CD4-positive, CD25-positive, alpha-beta regulatory T cell (primary cell): ENCODE results near the gene C12orf76. TPM values are rescaled to one million over a fixed set of nuclear protein-coding genes. Genes with fewer than 3 reads are reported as not detected.
A peak's percentile ranks its signal among the peaks of the same experiment; 100 is the strongest.

ENCODE experiments used
- ATAC-seq, 2 donors: fragments of 150-1000 bp; cut with Tn5 transposase; one replicate each; pipeline ENCODE4 v1.10.0; 2021; ENCODE audit warnings: low read depth in 2 of 2, moderate number of reproducible peaks in 2 of 2, moderate library complexity in 1 of 2
- DNase-seq, 3 donors: peaks; one replicate each; pipeline versions ENCODE4 v3.0.0 to v3.0.0-alpha.2; 2012 to 2022; ENCODE audit warnings: mixed read lengths in 1 of 3
- H3K27ac ChIP-seq: one replicate; pipeline ENCODE4 v1.7.0; 2013; ENCODE audit warnings: mild to moderate bottlenecking, low read length; ENCODE audit not compliant: insufficient read depth, poor library complexity, severe bottlenecking
- H3K27me3 ChIP-seq: one replicate; pipeline ENCODE4 v1.7.0; 2013; ENCODE audit warnings: low read length; ENCODE audit not compliant: control insufficient read depth, insufficient read depth
- H3K36me3 ChIP-seq: one replicate; pipeline ENCODE4 v1.7.0; 2013; ENCODE audit warnings: mild to moderate bottlenecking, low read length, moderate library complexity; ENCODE audit not compliant: control insufficient read depth, insufficient read depth
- H3K4me1 ChIP-seq: 2 replicates; pipeline ENCODE4 v1.7.0; 2013; ENCODE audit warnings: mild to moderate bottlenecking, low read length; ENCODE audit not compliant: insufficient read depth, control insufficient read depth, poor library complexity, severe bottlenecking
- H3K4me3 ChIP-seq: one replicate; pipeline ENCODE4 v1.7.0; 2013; ENCODE audit warnings: low read depth, mild to moderate bottlenecking, low read length, moderate library complexity
- H3K9me3 ChIP-seq, 2 experiments: 1 replicate in 1 of 2; 2 replicates in 1 of 2; pipeline ENCODE4 v1.7.0; 2013; ENCODE audit warnings: low read length in 2 of 2, mild to moderate bottlenecking in 1 of 2, moderate library complexity in 1 of 2; ENCODE audit not compliant: control insufficient read depth in 2 of 2
- H3K27ac Mint-ChIP-seq, 3 donors: one replicate each; pipeline ENCODE4 v1.8.0; 2020 to 2022; ENCODE audit warnings: mild to moderate bottlenecking in 3 of 3, mixed read lengths in 3 of 3, moderate library complexity in 2 of 3
- H3K27me3 Mint-ChIP-seq: one replicate; pipeline ENCODE4 v1.8.0; 2022; ENCODE audit warnings: mild to moderate bottlenecking, mixed read lengths
- H3K36me3 Mint-ChIP-seq: one replicate; pipeline ENCODE4 v1.8.0; 2020; ENCODE audit warnings: mixed read lengths
- H3K4me1 Mint-ChIP-seq, 4 donors: one replicate each; pipeline ENCODE4 v1.8.0; 2020 to 2022; ENCODE audit warnings: mixed read lengths in 4 of 4, mild to moderate bottlenecking in 1 of 4
- H3K4me3 Mint-ChIP-seq, 4 donors: one replicate each; pipeline ENCODE4 v1.8.0; 2020 to 2022; ENCODE audit warnings: mild to moderate bottlenecking in 4 of 4, mixed read lengths in 4 of 4, moderate library complexity in 3 of 4
- H3K9me3 Mint-ChIP-seq, 7 donors: one replicate each; pipeline ENCODE4 v1.8.0; 2020 to 2022; ENCODE audit warnings: mixed read lengths in 7 of 7, mild to moderate bottlenecking in 3 of 7, moderate library complexity in 2 of 7
- polyA plus RNA-seq, 4 donors: library from polyadenylated mRNA; unstranded; fragments of 300-500 nt; fragmentation: Illumina TruSeq; gene quantifications; one replicate each; pipeline ENCODE4 v1.2.3, GENCODE V29; 2021
- total RNA-seq: library from RNA; stranded (reverse); gene quantifications from one replicate; pipeline ENCODE4 v1.2.3, GENCODE V29; 2022

C12orf76 gene
- total and polyA plus RNA-seq, 5 donors from 2014 or later, result 13.5 to 22.6 (median 17.5) TPM

- Histone ChIP-seq H3K27me3 (no peaks in the 10 kb centered on the region), H3K4me1 (peaks cover 22% of the 10 kb centered on the region), H3K4me3 (peak overlapping the region; percentile 97), H3K9me3 (no peaks in the 10 kb centered on the region), H3K36me3 (peaks cover 11% of the 10 kb centered on the region), H3K27ac (no peak overlapping the region)
- no peaks in the 10 kb centered on the region for H3K27me3 Mint-ChIP-seq
- peak overlapping the region; percentile 61 to 94 (median 88) for H3K4me3 Mint-ChIP-seq
- H3K9me3 Mint-ChIP-seq, result no peaks in the 10 kb centered on the region
- peak overlapping the region in 1 of 3 donors; percentile 92 for H3K27ac Mint-ChIP-seq
- H3K4me1 Mint-ChIP-seq, result peaks cover 12 to 55% (median 27%) of the 10 kb centered on the region in 4 donors
- peaks cover 5% of the 10 kb centered on the region for H3K36me3 Mint-ChIP-seq
- no peak for DNase-seq
- ATAC-seq, result no peak
Measured at GRCh38 chr12:110046451-110047187, 1.7 kb downstream of the C12orf76 start.

- ATAC-seq (no peak), DNase-seq (no peak)
- no peaks in the 10 kb centered on the region for H3K9me3 Mint-ChIP-seq
- no peaks in the 10 kb centered on the region for H3K27me3 Mint-ChIP-seq
- Histone ChIP-seq H3K4me3 (no peak overlapping the region), H3K4me1 (peaks cover 25% of the 10 kb centered on the region), H3K36me3 (peaks cover 29% of the 10 kb centered on the region), H3K27me3 (no peaks in the 10 kb centered on the region), H3K27ac (no peak overlapping the region), H3K9me3 (no peaks in the 10 kb centered on the region)
- H3K27ac Mint-ChIP-seq, result peak overlapping the region in 2 of 3 donors; percentile 53 to 58
- peak overlapping the region in 1 of 4 donors; percentile 29 for H3K4me3 Mint-ChIP-seq
- peaks cover 13% of the 10 kb centered on the region for H3K36me3 Mint-ChIP-seq
- peaks cover 13 to 55% (median 40%) of the 10 kb centered on the region in 4 donors for H3K4me1 Mint-ChIP-seq
Measured at GRCh38 chr12:110042264-110042663, 6.1 kb downstream of the C12orf76 start.

GRCh38 chr12:110039085-110039807 lies 9.1 kb downstream of the C12orf76 start:
- H3K4me1 ChIP-seq, result peaks cover 15% of the 10 kb centered on the region
- DNase-seq (peak in 2 of 3 donors; percentile 40 to 69), ATAC-seq (peak; percentile 82 to 91)
- H3K9me3 ChIP-seq, result no peaks in the 10 kb centered on the region
- peak overlapping the region; percentile 48 for H3K27ac ChIP-seq
- no peaks in the 10 kb centered on the region for H3K27me3 ChIP-seq
- peak overlapping the region; percentile 23 for H3K4me3 ChIP-seq
- H3K4me3 Mint-ChIP-seq, result peak overlapping the region in 3 of 4 donors; percentile 24 to 47 (median 28)
- H3K36me3 ChIP-seq, result peaks cover 52% of the 10 kb centered on the region
- peaks cover 32% of the 10 kb centered on the region for H3K36me3 Mint-ChIP-seq
- H3K9me3 Mint-ChIP-seq, result no peaks in the 10 kb centered on the region
- peak overlapping the region; percentile 91 to 92 (median 92) for H3K27ac Mint-ChIP-seq
- peaks cover 18 to 42% (median 34%) of the 10 kb centered on the region in 4 donors for H3K4me1 Mint-ChIP-seq
- no peaks in the 10 kb centered on the region for H3K27me3 Mint-ChIP-seq

- no peak overlapping the region for H3K4me3 Mint-ChIP-seq
- DNase-seq (no peak), ATAC-seq (no peak)
- H3K9me3 ChIP-seq, result no peaks in the 10 kb centered on the region
- peak overlapping the region; percentile 48 for H3K27ac ChIP-seq
- H3K36me3 ChIP-seq, result peaks cover 54% of the 10 kb centered on the region
- peaks cover 15% of the 10 kb centered on the region for H3K4me1 ChIP-seq
- H3K27ac Mint-ChIP-seq, result peak overlapping the region; percentile 10 to 92 (median 12)
- peaks cover 18 to 39% (median 34%) of the 10 kb centered on the region in 4 donors for H3K4me1 Mint-ChIP-seq
- H3K4me3 ChIP-seq, result no peak overlapping the region
- no peaks in the 10 kb centered on the region for H3K27me3 Mint-ChIP-seq
- no peaks in the 10 kb centered on the region for H3K27me3 ChIP-seq
- H3K36me3 Mint-ChIP-seq, result peaks cover 36% of the 10 kb centered on the region
- H3K9me3 Mint-ChIP-seq, result no peaks in the 10 kb centered on the region
Measured at GRCh38 chr12:110038741-110039084, 9.6 kb downstream of the C12orf76 start.

- peak overlapping the region in 1 of 3 donors; percentile 68 for H3K27ac Mint-ChIP-seq
- no peak for ATAC-seq
- no peaks in the 10 kb centered on the region for H3K27me3 ChIP-seq
- H3K4me3 Mint-ChIP-seq, result no peak overlapping the region
- H3K4me1 ChIP-seq, result peaks cover 15% of the 10 kb centered on the region
- H3K27me3 Mint-ChIP-seq, result no peaks in the 10 kb centered on the region
- no peaks in the 10 kb centered on the region for H3K9me3 ChIP-seq
- no peaks in the 10 kb centered on the region for H3K9me3 Mint-ChIP-seq
- no peak overlapping the region for H3K27ac ChIP-seq
- H3K4me3 ChIP-seq, result no peak overlapping the region
- peaks cover 12 to 30% (median 25%) of the 10 kb centered on the region in 4 donors for H3K4me1 Mint-ChIP-seq
- peaks cover 61% of the 10 kb centered on the region for H3K36me3 ChIP-seq
- no peak for DNase-seq
- H3K36me3 Mint-ChIP-seq, result peaks cover 35% of the 10 kb centered on the region
Measured at GRCh38 chr12:110037315-110037714, 11.0 kb downstream of the C12orf76 start.

GRCh38 chr12:110035534-110036104 lies 12.7 kb downstream of the C12orf76 start:
- no peak for ATAC-seq
- H3K4me1 Mint-ChIP-seq, result peaks cover 12 to 28% (median 22%) of the 10 kb centered on the region in 4 donors
- no peaks in the 10 kb centered on the region for H3K27me3 Mint-ChIP-seq
- no peaks in the 10 kb centered on the region for H3K9me3 ChIP-seq
- H3K27me3 ChIP-seq, result no peaks in the 10 kb centered on the region
- peaks cover 15% of the 10 kb centered on the region for H3K4me1 ChIP-seq
- H3K27ac Mint-ChIP-seq, result peak overlapping the region in 1 of 3 donors; percentile 72
- no peak overlapping the region for H3K27ac ChIP-seq
- peaks cover 32% of the 10 kb centered on the region for H3K36me3 Mint-ChIP-seq
- no peak overlapping the region for H3K4me3 Mint-ChIP-seq
- H3K4me3 ChIP-seq, result no peak overlapping the region
- no peak for DNase-seq
- peaks cover 62% of the 10 kb centered on the region for H3K36me3 ChIP-seq
- no peaks in the 10 kb centered on the region for H3K9me3 Mint-ChIP-seq

- ATAC-seq (no peak), DNase-seq (no peak)
- Histone ChIP-seq H3K27ac (no peak overlapping the region), H3K36me3 (peaks cover 72% of the 10 kb centered on the region), H3K4me1 (no peaks in the 10 kb centered on the region), H3K4me3 (no peak overlapping the region), H3K27me3 (no peaks in the 10 kb centered on the region), H3K9me3 (no peaks in the 10 kb centered on the region)
- Mint-ChIP-seq H3K4me3 (no peak overlapping the region), H3K27ac (peak overlapping the region in 1 of 3 donors; percentile 83), H3K4me1 (peaks cover 4 to 11% (median 7%) of the 10 kb centered on the region in 4 donors), H3K9me3 (no peaks in the 10 kb centered on the region), H3K36me3 (peaks cover 43% of the 10 kb centered on the region), H3K27me3 (no peaks in the 10 kb centered on the region)
Measured at GRCh38 chr12:110033888-110034287, 14.4 kb downstream of the C12orf76 start.
